ENCODE measurements around the gene ETV6. TPM values are rescaled to one million over a fixed set of nuclear protein-coding genes. Genes with fewer than 3 reads are reported as not detected.

The ETV6 gene
- total RNA-seq, 4 donors from 2014 or later: 7.6 to 45.5 (median 8.2) TPM

- H3K27me3 ChIP-seq: no peaks in the 10 kb centered on the region
- H3K9me3 ChIP-seq: no peaks in the 10 kb centered on the region
- no peak for TF ChIP-seq POLR2A (IDR thresholded peaks at IDR 0.05)
- no peak for TF ChIP-seq CTCF (IDR thresholded peaks at IDR 0.05)
- no peak overlapping the region for H3K27ac ChIP-seq
- no peak for DNase-seq
- intact Hi-C loops (cut with DNase I; ENCODE audit: low total_unique reads): no loop called here
- no peak overlapping the region for H3K4me3 ChIP-seq
- no peaks in the 10 kb centered on the region for H3K4me1 ChIP-seq
- no peaks in the 10 kb centered on the region for H3K36me3 ChIP-seq
Measured at GRCh38 chr12:11615481-11615880, 34.0 kb upstream of the ETV6 start.

GRCh38 chr12:11618046-11618445 lies 31.4 kb upstream of the ETV6 start:
- Histone ChIP-seq H3K36me3 (no peaks in the 10 kb centered on the region), H3K4me1 (no peaks in the 10 kb centered on the region), H3K9me3 (no peaks in the 10 kb centered on the region), H3K27ac (no peak overlapping the region), H3K27me3 (no peaks in the 10 kb centered on the region), H3K4me3 (no peak overlapping the region)
- intact Hi-C loops (cut with DNase I; ENCODE audit: low total_unique reads): no loop called here
- TF ChIP-seq POLR2A (IDR thresholded peaks at IDR 0.05) (no peak), CTCF (IDR thresholded peaks at IDR 0.05) (no peak)
- no peak for DNase-seq

GRCh38 chr12:11621797-11622423 lies 27.6 kb upstream of the ETV6 start:
- Histone ChIP-seq H3K4me1 (no peaks in the 10 kb centered on the region), H3K27me3 (no peaks in the 10 kb centered on the region), H3K9me3 (no peaks in the 10 kb centered on the region), H3K27ac (no peak overlapping the region), H3K4me3 (no peak overlapping the region), H3K36me3 (no peaks in the 10 kb centered on the region)
- intact Hi-C loops (cut with DNase I; ENCODE audit: low total_unique reads): no loop called here
- DNase-seq: no peak
- TF ChIP-seq POLR2A (IDR thresholded peaks at IDR 0.05): no peak
- TF ChIP-seq CTCF (IDR thresholded peaks at IDR 0.05): no peak

- no peaks in the 10 kb centered on the region for H3K4me1 ChIP-seq
- H3K4me3 ChIP-seq: no peak overlapping the region
- no peak for DNase-seq
- intact Hi-C loops (cut with DNase I; ENCODE audit: low total_unique reads): no loop called here
- no peaks in the 10 kb centered on the region for H3K9me3 ChIP-seq
- H3K27me3 ChIP-seq: no peaks in the 10 kb centered on the region
- H3K36me3 ChIP-seq: no peaks in the 10 kb centered on the region
- TF ChIP-seq POLR2A (IDR thresholded peaks at IDR 0.05) (no peak), CTCF (IDR thresholded peaks at IDR 0.05) (no peak)
- H3K27ac ChIP-seq: no peak overlapping the region
Measured at GRCh38 chr12:11622876-11623281, 26.6 kb upstream of the ETV6 start.

GRCh38 chr12:11623382-11623781 lies 26.1 kb upstream of the ETV6 start:
- Histone ChIP-seq H3K4me3 (no peak overlapping the region), H3K27me3 (no peaks in the 10 kb centered on the region), H3K4me1 (no peaks in the 10 kb centered on the region), H3K27ac (no peak overlapping the region), H3K9me3 (no peaks in the 10 kb centered on the region), H3K36me3 (no peaks in the 10 kb centered on the region)
- DNase-seq: no peak
- intact Hi-C loops (cut with DNase I; ENCODE audit: low total_unique reads): no loop called here
- TF ChIP-seq CTCF (IDR thresholded peaks at IDR 0.05): no peak
- TF ChIP-seq POLR2A (IDR thresholded peaks at IDR 0.05): no peak

Measured in uterus (tissue), 4 donors.